SK-N-SH (cell line): Measurements from ENCODE around the gene BBIP1. TPM values are rescaled to one million over a fixed set of nuclear protein-coding genes. Genes with fewer than 3 reads are reported as not detected.
A peak's percentile ranks its signal among the peaks of the same experiment; 100 is the strongest.

Experiments used
- CTCF ChIA-PET: fragments of 300-600, 350-600 bp; formaldehyde crosslinking; extraction: SDS; loops from one replicate; lab custom pipeline; 2021; lab: Yijun Ruan, JAX
- POLR2A ChIA-PET: fragments of 350-600 bp; sonication (Branson Sonifier 250); formaldehyde crosslinking; extraction: SDS; loops from one replicate; lab custom pipeline; 2020; ENCODE audit warnings: antibody characterized with exemption, inconsistent platforms; lab: Yijun Ruan, JAX
- DNase-seq: peaks from one replicate; pipeline ENCODE4 v3.0.0; 2012
- H2AFZ ChIP-seq: fragments of 200-600 bp; sonication (generic); 2 replicates; pipeline ENCODE4 v1.8.1; 2016; ENCODE audit warnings: antibody characterized with exemption, mild to moderate bottlenecking, low read depth
- H3F3A ChIP-seq: fragments of 200-600 bp; sonication (generic); replicated peaks from 2 replicates; pipeline ENCODE3; 2016; ENCODE audit warnings: antibody characterized with exemption, mild to moderate bottlenecking; ENCODE audit not compliant: insufficient read depth
- H3K27ac ChIP-seq, 2 experiments: fragments of 200-500 bp in 1 of 2; fragments of 200-600 bp in 1 of 2; sonication (Bioruptor generic) in 1 of 2; sonication (generic), shearing (Covaris generic) in 1 of 2; 2 replicates each; pipeline versions ENCODE4 v1.5.1 to v1.6.1; 2014 to 2016; ENCODE audit warnings: low read depth in 2 of 2, inconsistent platforms in 1 of 2, low read length in 1 of 2, mild to moderate bottlenecking in 1 of 2, mixed read lengths in 1 of 2
- H3K27me3 ChIP-seq: fragments of 200-600 bp; sonication (generic), shearing (Covaris generic); 2 replicates; pipeline ENCODE4 v1.6.1; 2016; ENCODE audit warnings: mixed run types; ENCODE audit not compliant: insufficient read depth
- H3K36me3 ChIP-seq, 2 experiments: fragments of 200-500 bp in 1 of 2; fragments of 200-600 bp in 1 of 2; sonication (Bioruptor generic) in 1 of 2; sonication (generic) in 1 of 2; replicated peaks in 1 of 2; 2 replicates each; pipeline versions ENCODE3 to v1.5.1; 2014 to 2016; ENCODE audit warnings: low read length in 1 of 2, mild to moderate bottlenecking in 1 of 2; ENCODE audit not compliant: insufficient read depth in 2 of 2, control insufficient read depth in 1 of 2
- H3K4me1 ChIP-seq, 2 experiments: fragments of 200-500 bp in 1 of 2; fragments of 200-600 bp in 1 of 2; sonication (Bioruptor generic) in 1 of 2; sonication (generic), shearing (Covaris generic) in 1 of 2; 2 replicates each; pipeline versions ENCODE4 v1.5.1 to v1.6.1; 2014 to 2016; ENCODE audit warnings: low read depth in 1 of 2, low read length in 1 of 2, mixed run types in 1 of 2; ENCODE audit not compliant: insufficient read depth in 2 of 2, control insufficient read depth in 1 of 2
- H3K4me2 ChIP-seq: fragments of 200-600 bp; sonication (generic), shearing (Covaris generic); 2 replicates; pipeline ENCODE4 v1.6.1; 2017; ENCODE audit warnings: mixed run types
- H3K4me3 ChIP-seq, 2 experiments: fragments of 200-500 bp in 1 of 2; fragments of 200-600 bp in 1 of 2; sonication (Bioruptor generic) in 1 of 2; sonication (generic), shearing (Covaris generic) in 1 of 2; 2 replicates each; pipeline versions ENCODE4 v1.5.1 to v1.8.1; 2014 to 2016; ENCODE audit warnings: low read depth in 2 of 2, inconsistent platforms in 1 of 2, low read length in 1 of 2, mild to moderate bottlenecking in 1 of 2, mixed read lengths in 1 of 2, moderate library complexity in 1 of 2
- H3K79me2 ChIP-seq: fragments of 200-600 bp; sonication (generic); 2 replicates; pipeline ENCODE4 v1.8.1; 2017; ENCODE audit warnings: mild to moderate bottlenecking; ENCODE audit not compliant: insufficient read depth
- H3K9ac ChIP-seq: fragments of 200-600 bp; sonication (generic); 2 replicates; pipeline ENCODE4 v1.6.1; 2017; ENCODE audit warnings: mixed run types
- H3K9me2 ChIP-seq: fragments of 200-600 bp; sonication (generic); 2 replicates; pipeline ENCODE4 v1.6.1; 2017; ENCODE audit warnings: mixed run types
- H3K9me3 ChIP-seq: fragments of 200-600 bp; sonication (generic); 2 replicates; pipeline ENCODE4 v1.6.1; 2017; ENCODE audit warnings: mixed run types, mild to moderate bottlenecking, moderate library complexity
- H4K20me1 ChIP-seq: fragments of 200-600 bp; sonication (generic); 2 replicates; pipeline ENCODE4 v1.6.1; 2017; ENCODE audit warnings: mild to moderate bottlenecking, mixed run types; ENCODE audit not compliant: insufficient read depth
- CHD2 ChIP-seq: fragments of 150-350 bp; IDR thresholded peaks from 2 replicates; pipeline ENCODE4 v1.6.1; 2018; ENCODE audit warnings: low read length; ENCODE audit not compliant: partially characterized antibody
- EP300 ChIP-seq, 2 experiments: IDR thresholded peaks; 2 replicates each; pipeline versions ENCODE4 v1.4.0 to v1.6.1; 2012; ENCODE audit warnings: borderline replicate concordance in 1 of 2, low read depth in 1 of 2, low read length in 1 of 2
- FOSL2 ChIP-seq: IDR thresholded peaks from 2 replicates; pipeline ENCODE4 v1.4.0; 2012; ENCODE audit warnings: low read depth, mild to moderate bottlenecking, moderate library complexity, borderline replicate concordance
- FOXM1 ChIP-seq: IDR thresholded peaks from 2 replicates; pipeline ENCODE4 v1.4.0; 2012; ENCODE audit warnings: low read depth, mild to moderate bottlenecking
- GABPA ChIP-seq: IDR thresholded peaks from 2 replicates; pipeline ENCODE4 v1.4.0; 2012; ENCODE audit warnings: low read depth, mild to moderate bottlenecking
- GATA2 ChIP-seq: sonication (generic); formaldehyde crosslinking; IDR thresholded peaks from 2 replicates; pipeline ENCODE4 v1.5.0; 2020; ENCODE audit warnings: mild to moderate bottlenecking, missing genetic modification reagents
- IRF3 ChIP-seq: fragments of 150-350 bp; IDR thresholded peaks from 2 replicates; pipeline ENCODE4 v1.6.1; 2016; ENCODE audit warnings: mild to moderate bottlenecking, low read depth, low read length
- JUND ChIP-seq: IDR thresholded peaks from 2 replicates; pipeline ENCODE4 v1.4.0; 2012
- MAX ChIP-seq: IDR thresholded peaks from 2 replicates; pipeline ENCODE4 v1.4.0; 2012; ENCODE audit warnings: low read depth
- MXI1 ChIP-seq: IDR thresholded peaks from 2 replicates; pipeline ENCODE4 v1.6.1; 2012; ENCODE audit warnings: mild to moderate bottlenecking, low read depth, low read length, improper control_type of control experiment
- NRF1 ChIP-seq: IDR thresholded peaks from 2 replicates; pipeline ENCODE4 v1.6.1; 2012; ENCODE audit warnings: low read depth, mild to moderate bottlenecking, low read length
- POLR2AphosphoS5 ChIP-seq: IDR thresholded peaks from 2 replicates; pipeline ENCODE4 v1.6.1; 2012; ENCODE audit warnings: low read depth, low read length
- RAD21 ChIP-seq: IDR thresholded peaks from 2 replicates; pipeline ENCODE4 v1.6.1; 2012; ENCODE audit warnings: mild to moderate bottlenecking, low read length
- RCOR1 ChIP-seq: fragments of 150-350 bp; IDR thresholded peaks from 2 replicates; pipeline ENCODE4 v1.6.1; 2017; ENCODE audit warnings: antibody characterized with exemption, low read length
- REST ChIP-seq: IDR thresholded peaks from 2 replicates; pipeline ENCODE4 v1.6.1; 2012; ENCODE audit warnings: mild to moderate bottlenecking, low read depth, low read length, moderate library complexity
- RFX5 ChIP-seq: IDR thresholded peaks from 2 replicates; pipeline ENCODE4 v1.6.1; 2012; ENCODE audit warnings: mild to moderate bottlenecking, improper control_type of control experiment, low read length
- SMC3 ChIP-seq: IDR thresholded peaks from 2 replicates; pipeline ENCODE4 v1.6.1; 2012; ENCODE audit warnings: low read depth, low read length, improper control_type of control experiment
- TCF12 ChIP-seq: IDR thresholded peaks from 2 replicates; pipeline ENCODE4 v1.4.0; 2012
- YY1 ChIP-seq: IDR thresholded peaks from 2 replicates; pipeline ENCODE4 v1.4.0; 2012; ENCODE audit warnings: low read depth, mild to moderate bottlenecking
- WGBS: methylation state at CpG from one replicate; pipeline ENCODE4 v1.1.6; 2017; ENCODE audit warnings: low lambda C conversion rate; 5-methylcytosine and 5-hydroxymethylcytosine counted together
- polyA plus RNA-seq, 3 experiments: library from polyadenylated mRNA; depleted of rRNA; stranded (reverse); fragments of >200 nt; gene quantifications; 2 replicates each; pipeline ENCODE4 v1.2.3, GENCODE V29; 2012
- TF ChIP-seq, protein P1 (sequence below): IDR thresholded peaks from 2 replicates; pipeline ENCODE4 v1.4.0; 2012; ENCODE audit warnings: low read depth, borderline replicate concordance

The BBIP1 gene
- polyA plus RNA-seq, 1 of the 3 experiments (the other 2 are of a cell fraction): 16.2 TPM

DNA sequence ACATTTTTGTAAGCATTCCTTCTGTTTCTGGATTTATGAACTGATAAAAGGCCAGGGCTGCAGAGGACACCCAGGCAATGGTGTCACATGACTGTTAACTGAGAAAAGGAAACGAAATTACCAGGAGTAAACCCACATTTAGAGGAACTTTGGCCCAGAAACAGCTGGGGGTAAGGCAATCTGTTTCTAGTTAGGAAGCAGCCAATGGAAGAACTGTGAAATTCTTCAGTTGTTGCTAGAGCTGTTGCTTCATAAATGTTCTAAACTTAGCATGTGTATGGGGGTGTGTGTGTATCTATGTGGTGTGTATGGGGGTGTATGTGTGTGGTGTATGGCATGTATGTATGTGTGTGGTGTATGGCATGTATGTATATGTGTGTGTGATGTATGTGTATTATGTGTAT lies 59.0 kb downstream of the BBIP1 start:
- H2AFZ ChIP-seq: no peak overlapping the region
- no peak overlapping the region for H3K4me2 ChIP-seq
- H3K27ac ChIP-seq: peak overlapping the region in 1 of 2 experiments; percentile 73; a peak in 2 of 4 replicates
- H3K9me2 ChIP-seq: no peaks in the 10 kb centered on the region
- no peaks in the 10 kb centered on the region for H3K79me2 ChIP-seq
- H3K9me3 ChIP-seq: no peaks in the 10 kb centered on the region
- H3K4me3 ChIP-seq: no peak overlapping the region
- TF ChIP-seq CHD2 (peak; percentile 56), EP300 (IDR thresholded peaks at IDR 0.05; ENCODE audit: borderline replicate concordance in 1 of 2, low read depth in 1 of 2, low read length in 1 of 2) (peak in 1 of 2 experiments; percentile 59; a peak in 2 of 4 replicates), RFX5 (peak; percentile 33; the same call in 1 of the 2 replicates), MXI1 (no peak), RCOR1 (0 out of 2 replicates have a peak, but pooled peaks have one; percentile 63), GABPA (no peak), GATA2 (peak; percentile 24; the same call in 1 of the 2 replicates), SMC3 (no peak), JUND (no peak), TCF12 (peak; percentile 67)
- H3K27me3 ChIP-seq: no peaks in the 10 kb centered on the region
- H3K36me3 ChIP-seq: no peaks in the 10 kb centered on the region
- ChIA-PET POLR2A (interaction anchor here (1.0 to 3.1 kb wide), 2 partner anchors 9 to 12 kb away, joined by 3 to 12 read pairs; partner anchors contain the start of gene PDCD4), CTCF (interaction anchor here (1.1 to 1.5 kb wide), 2 partner anchors 33 to 114 kb away, joined by 4 read pairs; no protein-coding TSS in a partner anchor)
- no peaks in the 10 kb centered on the region for H3F3A ChIP-seq
- peaks cover 0 to 36% of the 10 kb centered on the region in 2 experiments; a peak in 2 of 4 replicates for H3K4me1 ChIP-seq
- 0% methylated on average over 1 of the region's 1 CpG for WGBS
- no peaks in the 10 kb centered on the region for H4K20me1 ChIP-seq
- DNase-seq: no peak
- no peak overlapping the region for H3K9ac ChIP-seq

- no peak overlapping the region for H2AFZ ChIP-seq
- TF ChIP-seq IRF3 (no peak), MAX (no peak), GABPA (no peak), NRF1 (no peak), REST (no peak), FOSL2 (no peak), EP300 (IDR thresholded peaks at IDR 0.05; ENCODE audit: borderline replicate concordance in 1 of 2, low read depth in 1 of 2, low read length in 1 of 2) (no peak), RAD21 (no peak), YY1 (no peak), POLR2AphosphoS5 (no peak), FOXM1 (no peak), MXI1 (no peak)
- TF ChIP-seq, protein P1, sequence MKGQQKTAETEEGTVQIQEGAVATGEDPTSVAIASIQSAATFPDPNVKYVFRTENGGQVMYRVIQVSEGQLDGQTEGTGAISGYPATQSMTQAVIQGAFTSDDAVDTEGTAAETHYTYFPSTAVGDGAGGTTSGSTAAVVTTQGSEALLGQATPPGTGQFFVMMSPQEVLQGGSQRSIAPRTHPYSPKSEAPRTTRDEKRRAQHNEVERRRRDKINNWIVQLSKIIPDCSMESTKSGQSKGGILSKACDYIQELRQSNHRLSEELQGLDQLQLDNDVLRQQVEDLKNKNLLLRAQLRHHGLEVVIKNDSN: no peak
Observed at GRCh38 chr10:110859206-110859972, 59.6 kb downstream of the BBIP1 start.

More at GRCh38 chr10:110859206-110859972, 59.6 kb downstream of the BBIP1 start:
- Histone ChIP-seq H3K9me3 (no peaks in the 10 kb centered on the region), H4K20me1 (no peaks in the 10 kb centered on the region), H3K4me3 (no peak overlapping the region), H3K9me2 (no peaks in the 10 kb centered on the region), H3K27ac (peak overlapping the region in 1 of 2 experiments; percentile 73; a peak in 2 of 4 replicates), H3K79me2 (no peaks in the 10 kb centered on the region), H3K36me3 (no peaks in the 10 kb centered on the region), H3K27me3 (no peaks in the 10 kb centered on the region), H3K9ac (no peak overlapping the region), H3K4me2 (no peak overlapping the region), H3K4me1 (peaks cover 0 to 36% of the 10 kb centered on the region in 2 experiments; a peak in 2 of 4 replicates), H3F3A (no peaks in the 10 kb centered on the region)
- 79% methylated on average over 5 of the region's 6 CpGs for WGBS
- POLR2A ChIA-PET: interaction anchor here (1.0 to 3.1 kb wide), 3 partner anchors 10 to 13 kb away, joined by 3 to 12 read pairs (median 4); partner anchors contain the start of gene PDCD4
- CTCF ChIA-PET: interaction anchor here (0.8 to 1.5 kb wide), 4 partner anchors 34 to 113 kb away, joined by 3 to 4 read pairs (median 4); no protein-coding TSS in a partner anchor
- no peak for DNase-seq
